Measurements from ENCODE around the gene CD69. TPM values are rescaled to one million over a fixed set of nuclear protein-coding genes. Genes with fewer than 3 reads are reported as not detected.
"Not testable (repeated sequence)": the region's sequence is repeated elsewhere in the genome, so short reads cannot be mapped to it uniquely, and the experiment has no call there.

The CD69 gene
- total RNA-seq, 1 donor from 2014 or later: 11.4 TPM

DNA sequence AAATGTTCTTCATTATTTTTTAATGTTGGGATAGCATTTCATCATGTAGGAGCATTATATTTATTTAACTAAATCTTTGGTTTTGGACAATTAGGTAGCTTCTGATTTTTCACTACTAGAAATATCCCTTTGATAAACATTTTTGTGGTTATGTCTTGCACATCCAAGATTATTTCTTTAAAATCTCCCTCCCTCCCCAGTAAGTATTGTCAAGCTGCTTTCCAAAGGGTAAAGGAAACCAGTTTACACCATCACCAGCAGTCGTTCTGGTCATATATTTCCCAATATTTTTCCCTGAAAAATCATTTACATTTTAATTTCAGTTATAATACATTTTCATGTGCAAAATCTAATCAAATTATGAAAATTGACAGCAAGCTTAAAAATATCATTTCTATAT is 11.1 kb downstream of the CD69 start:
- ATAC-seq (no peak), DNase-seq (no peak)
- no peak overlapping the region for H3K4me3 ChIP-seq
- H3K4me1 ChIP-seq: peaks cover 15% of the 10 kb centered on the region
- no peaks in the 10 kb centered on the region for H3K27me3 ChIP-seq (ENCODE audit: low read depth)
- TF ChIP-seq, protein P1, sequence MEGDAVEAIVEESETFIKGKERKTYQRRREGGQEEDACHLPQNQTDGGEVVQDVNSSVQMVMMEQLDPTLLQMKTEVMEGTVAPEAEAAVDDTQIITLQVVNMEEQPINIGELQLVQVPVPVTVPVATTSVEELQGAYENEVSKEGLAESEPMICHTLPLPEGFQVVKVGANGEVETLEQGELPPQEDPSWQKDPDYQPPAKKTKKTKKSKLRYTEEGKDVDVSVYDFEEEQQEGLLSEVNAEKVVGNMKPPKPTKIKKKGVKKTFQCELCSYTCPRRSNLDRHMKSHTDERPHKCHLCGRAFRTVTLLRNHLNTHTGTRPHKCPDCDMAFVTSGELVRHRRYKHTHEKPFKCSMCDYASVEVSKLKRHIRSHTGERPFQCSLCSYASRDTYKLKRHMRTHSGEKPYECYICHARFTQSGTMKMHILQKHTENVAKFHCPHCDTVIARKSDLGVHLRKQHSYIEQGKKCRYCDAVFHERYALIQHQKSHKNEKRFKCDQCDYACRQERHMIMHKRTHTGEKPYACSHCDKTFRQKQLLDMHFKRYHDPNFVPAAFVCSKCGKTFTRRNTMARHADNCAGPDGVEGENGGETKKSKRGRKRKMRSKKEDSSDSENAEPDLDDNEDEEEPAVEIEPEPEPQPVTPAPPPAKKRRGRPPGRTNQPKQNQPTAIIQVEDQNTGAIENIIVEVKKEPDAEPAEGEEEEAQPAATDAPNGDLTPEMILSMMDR (IDR thresholded peaks at IDR 0.05): no peak
- peaks cover 8% of the 10 kb centered on the region for H3K36me3 ChIP-seq
- no peaks in the 10 kb centered on the region for H3K9me3 ChIP-seq
- intact Hi-C loops (cut with DNase I): no loop called here
- H3K27ac ChIP-seq: no peak overlapping the region

DNA sequence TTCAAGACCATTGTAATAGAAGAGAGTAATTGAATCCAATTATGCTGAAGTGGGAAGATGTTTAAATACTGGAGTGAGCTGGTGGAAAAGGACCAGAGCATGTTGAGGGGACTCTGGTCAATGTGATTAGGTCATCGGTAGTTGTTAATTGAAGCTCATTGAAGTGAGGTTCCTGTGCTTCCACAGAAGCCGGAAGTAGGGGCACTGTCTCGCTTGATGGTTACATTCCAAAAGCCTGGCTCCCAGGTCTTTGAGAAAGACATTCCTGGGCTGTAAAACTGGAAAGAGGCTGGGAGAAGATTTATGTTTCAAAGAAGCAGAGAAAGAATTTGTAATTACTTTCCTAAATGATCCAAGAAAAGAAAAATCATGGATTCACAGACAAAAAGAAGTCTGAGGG is 15.5 kb downstream of the CD69 start:
- no peaks in the 10 kb centered on the region for H3K36me3 ChIP-seq
- H3K27me3 ChIP-seq (ENCODE audit: low read depth): no peaks in the 10 kb centered on the region
- intact Hi-C loops (cut with DNase I): no loop called here

DNA sequence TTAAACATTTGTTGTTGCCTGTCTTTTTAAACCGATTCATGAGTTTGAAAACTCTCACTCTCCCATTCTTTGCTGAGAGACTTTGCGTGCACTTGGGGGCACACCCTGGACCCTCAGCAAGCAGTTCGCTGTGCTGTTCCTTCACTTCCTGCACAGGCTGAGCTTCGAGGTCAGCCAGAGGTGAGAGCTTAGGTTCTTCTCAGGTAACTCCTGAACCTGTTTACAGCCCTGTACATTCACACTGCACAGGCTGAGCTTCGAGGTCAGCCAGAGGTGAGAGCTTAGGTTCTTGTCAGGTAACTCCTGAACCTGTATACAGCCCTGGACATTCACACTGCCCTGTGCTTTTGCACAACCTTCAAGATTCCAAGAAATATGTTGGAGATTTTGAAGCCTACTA is 18.0 kb downstream of the CD69 start:
- TF ChIP-seq, protein P1 (IDR thresholded peaks at IDR 0.05): no peak
- H3K36me3 ChIP-seq: no peaks in the 10 kb centered on the region
- ATAC-seq: peak; percentile 52 to 66
- no peaks in the 10 kb centered on the region for H3K9me3 ChIP-seq
- H3K27me3 ChIP-seq (ENCODE audit: low read depth): no peaks in the 10 kb centered on the region
- peaks cover 17% of the 10 kb centered on the region for H3K4me1 ChIP-seq
- DNase-seq: no peak
- intact Hi-C loops (cut with DNase I): no loop called here
- H3K27ac ChIP-seq: no peak overlapping the region
- H3K4me3 ChIP-seq: no peak overlapping the region

More for the DNA sequence above, 15.5 kb downstream of the CD69 start:
- H3K9me3 ChIP-seq: no peaks in the 10 kb centered on the region
- H3K4me3 ChIP-seq: no peak overlapping the region
- ATAC-seq (no peak), DNase-seq (no peak)
- TF ChIP-seq, protein P1 (IDR thresholded peaks at IDR 0.05): no peak
- H3K4me1 ChIP-seq: peaks cover 11% of the 10 kb centered on the region
- H3K27ac ChIP-seq: no peak overlapping the region

DNA sequence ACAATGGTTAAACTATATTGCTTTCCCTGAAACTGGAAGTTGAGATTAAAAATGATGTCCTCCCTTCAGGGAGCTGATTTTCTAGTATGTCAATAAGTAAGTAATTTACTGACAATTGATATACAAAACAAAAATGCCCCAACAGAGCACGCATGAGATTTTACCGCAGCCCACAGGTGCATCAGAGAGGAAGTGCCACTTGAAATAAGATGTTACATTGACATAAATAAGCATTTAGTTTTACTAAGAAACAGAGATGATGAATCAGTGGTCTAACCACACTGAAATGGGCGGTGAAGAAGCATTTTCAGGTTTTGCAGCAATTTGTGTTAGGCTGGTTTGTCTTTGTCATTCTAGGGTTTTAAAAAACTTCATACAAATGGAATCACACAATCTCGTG is 19.0 kb downstream of the CD69 start:
- Histone ChIP-seq H3K27me3 (ENCODE audit: low read depth) (no peaks in the 10 kb centered on the region), H3K9me3 (no peaks in the 10 kb centered on the region), H3K4me1 (peaks cover 22% of the 10 kb centered on the region), H3K4me3 (no peak overlapping the region), H3K36me3 (no peaks in the 10 kb centered on the region), H3K27ac (no peak overlapping the region)
- intact Hi-C loops (cut with DNase I): no loop called here
- DNase-seq: no peak
- peak; percentile 57 to 62 for ATAC-seq
- TF ChIP-seq, protein P1 (IDR thresholded peaks at IDR 0.05): no peak

DNA sequence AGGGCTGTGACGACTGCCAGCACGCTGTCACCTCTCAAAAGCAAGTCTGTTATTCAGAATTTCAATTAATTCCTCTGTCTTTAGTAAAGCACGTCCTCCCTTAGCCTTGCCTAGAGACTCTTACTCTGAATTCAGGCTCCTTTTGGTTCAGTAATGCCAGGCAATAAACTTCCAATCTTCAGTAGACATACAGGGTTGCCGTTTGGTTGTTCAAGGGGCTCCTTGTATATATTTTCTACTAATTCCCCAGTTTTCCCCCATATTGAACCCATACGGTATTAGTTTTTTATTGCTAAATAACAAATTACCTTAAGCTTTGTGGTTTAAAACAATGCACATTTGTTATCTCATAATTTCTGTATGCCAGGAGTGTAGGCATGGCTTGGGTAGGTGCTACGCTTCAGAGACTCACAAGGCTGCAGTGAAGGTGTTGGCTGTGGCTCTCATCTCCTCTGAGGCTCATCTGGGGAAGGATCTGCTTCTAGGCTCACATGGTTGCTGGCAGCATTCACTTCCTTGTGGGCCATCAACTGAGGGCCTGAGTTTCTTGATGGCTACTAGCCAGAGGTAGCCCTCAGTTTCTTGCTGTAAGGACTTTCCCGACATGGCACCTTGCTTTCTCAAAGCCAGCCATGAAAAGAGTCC is 20.5 kb downstream of the CD69 start:
- H3K36me3 ChIP-seq: no peaks in the 10 kb centered on the region
- H3K27me3 ChIP-seq (ENCODE audit: low read depth): no peaks in the 10 kb centered on the region
- no peak for DNase-seq
- peak overlapping the region; percentile 30 for H3K4me3 ChIP-seq
- TF ChIP-seq, protein P1 (IDR thresholded peaks at IDR 0.05): no peak
- no peak overlapping the region for H3K27ac ChIP-seq
- no peak for ATAC-seq
- peaks cover 22% of the 10 kb centered on the region for H3K4me1 ChIP-seq
- intact Hi-C loops (cut with DNase I): no loop called here
- no peaks in the 10 kb centered on the region for H3K9me3 ChIP-seq

DNA sequence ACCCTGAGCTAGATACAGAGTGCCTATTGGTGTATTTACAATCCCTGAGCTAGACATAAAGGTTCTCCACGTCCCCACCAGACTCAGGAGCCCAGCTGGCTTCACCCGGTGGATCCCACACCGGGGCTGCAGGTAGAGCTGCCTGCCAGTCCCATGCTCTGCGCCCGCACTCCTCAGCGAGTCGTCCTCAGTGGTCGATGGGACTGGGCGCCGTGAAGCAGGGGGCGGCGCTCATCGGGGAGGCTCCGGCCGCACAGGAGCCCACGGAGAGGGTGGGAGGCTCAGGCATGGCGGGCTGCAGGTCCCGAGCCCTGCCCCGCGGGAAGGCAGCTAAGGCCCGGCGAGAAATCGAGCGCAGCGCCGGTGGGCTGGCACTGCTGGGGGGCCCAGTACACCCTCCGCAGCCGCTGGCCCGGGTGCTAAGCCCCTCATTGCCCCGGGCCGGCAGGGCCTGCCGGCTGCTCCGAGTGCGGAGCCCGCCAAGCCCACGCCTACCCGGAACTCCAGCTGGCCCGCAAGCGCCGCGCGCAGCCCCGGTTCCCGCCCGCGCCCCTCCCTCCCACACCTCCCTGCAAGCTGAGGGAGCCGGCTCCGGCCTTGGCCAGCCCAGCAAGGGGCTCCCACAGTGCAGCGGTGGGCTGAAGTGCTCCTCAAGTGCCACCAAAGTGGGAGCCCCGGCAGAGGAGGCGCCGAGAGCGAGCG is 21.1 kb downstream of the CD69 start:
- H3K27ac ChIP-seq; H3K27me3 ChIP-seq (ENCODE audit: low read depth); H3K9me3 ChIP-seq; H3K36me3 ChIP-seq; DNase-seq; intact Hi-C loops (cut with DNase I); ATAC-seq: not testable (repeated sequence)
- peak overlapping the region; percentile 30 for H3K4me3 ChIP-seq
- H3K4me1 ChIP-seq: peaks cover 22% of the 10 kb centered on the region

DNA sequence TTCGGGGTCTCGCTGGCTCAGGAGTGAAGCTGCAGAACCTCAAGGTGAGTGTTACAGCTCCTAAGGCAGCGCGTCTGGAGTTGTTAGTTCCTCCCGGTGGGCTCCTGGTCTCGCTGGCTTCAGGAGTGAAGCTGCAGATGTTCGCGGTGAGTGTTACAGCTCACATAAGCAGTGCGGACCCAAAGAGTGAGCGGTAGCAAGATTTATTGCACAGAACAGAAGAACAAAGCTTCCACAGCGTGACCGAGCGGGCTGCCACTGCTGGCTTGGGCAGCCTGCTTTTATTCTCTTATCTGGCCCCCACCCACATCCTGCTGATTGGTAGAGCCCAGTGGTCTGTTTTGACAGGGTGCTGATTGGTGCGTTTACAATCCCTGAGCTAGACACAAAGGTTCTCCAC is 21.8 kb downstream of the CD69 start:
- DNase-seq; H3K36me3 ChIP-seq; ATAC-seq; H3K27ac ChIP-seq; H3K9me3 ChIP-seq; intact Hi-C loops (cut with DNase I); H3K27me3 ChIP-seq (ENCODE audit: low read depth); H3K4me3 ChIP-seq: not testable (repeated sequence)
- peaks cover 22% of the 10 kb centered on the region for H3K4me1 ChIP-seq

All from lower lobe of right lung (tissue), 2 donors.